Measurements from ENCODE around the gene CHRDL1. TPM values are rescaled to one million over a fixed set of nuclear protein-coding genes. Genes with fewer than 3 reads are reported as not detected.

CHRDL1 gene
- polyA plus RNA-seq, 1 of the 3 experiments (the other 2 are of a cell fraction): 0.64 TPM

GRCh38 chrX:110746014-110746413, 49.6 kb downstream of the CHRDL1 start (continued):
- no peak for TF ChIP-seq RAD21 (IDR thresholded peaks at IDR 0.05; ENCODE audit: low read length)
- TF ChIP-seq NFIC (IDR thresholded peaks at IDR 0.05; ENCODE audit: borderline replicate concordance): no peak
- no peak for TF ChIP-seq USF2 (IDR thresholded peaks at IDR 0.05; ENCODE audit: borderline replicate concordance, low read depth, low read length)
- no peak for TF ChIP-seq RCOR1 (IDR thresholded peaks at IDR 0.05; ENCODE audit: low read length)
- TF ChIP-seq FOXJ3 (CRISPR knock-in tag; IDR thresholded peaks at IDR 0.05): no peak
- TF ChIP-seq SMC3 (IDR thresholded peaks at IDR 0.05; ENCODE audit: low read depth, low read length): no peak
- no peak for TF ChIP-seq TCF12 (IDR thresholded peaks at IDR 0.05)
- no peak for TF ChIP-seq RXRA (IDR thresholded peaks at IDR 0.05; ENCODE audit: borderline replicate concordance, low read depth)
- no peak for TF ChIP-seq ELF1 (IDR thresholded peaks at IDR 0.05)

GRCh38 chrX:110745288-110745687, 50.3 kb downstream of the CHRDL1 start:
- Histone ChIP-seq H3K9me2 (no peaks in the 10 kb centered on the region), H4K20me1 (ENCODE audit: insufficient read depth) (no peaks in the 10 kb centered on the region), H2AFZ (ENCODE audit: low read depth) (no peak overlapping the region), H3K9me3 (no peaks in the 10 kb centered on the region), H3K4me2 (no peak overlapping the region), H3K79me2 (ENCODE audit: insufficient read depth) (no peaks in the 10 kb centered on the region), H3F3A (replicated peaks; ENCODE audit: insufficient read depth) (no peaks in the 10 kb centered on the region), H3K4me3 (ENCODE audit: low read depth in 2 of 2, low read length in 1 of 2) (no peak overlapping the region), H3K27me3 (ENCODE audit: insufficient read depth) (no peaks in the 10 kb centered on the region; the same call in 1 of the 2 replicates), H3K9ac (no peak overlapping the region), H3K36me3 (replicated peaks in 1 of 2; ENCODE audit: control insufficient read depth in 1 of 2, insufficient read depth in 2 of 2, low read length in 1 of 2) (no peaks in the 10 kb centered on the region), H3K27ac (ENCODE audit: low read depth in 2 of 2, low read length in 1 of 2) (no peak overlapping the region), H3K4me1 (ENCODE audit: control insufficient read depth in 1 of 2, insufficient read depth in 2 of 2, low read depth in 1 of 2, low read length in 1 of 2) (no peaks in the 10 kb centered on the region; a peak in 1 of 4 replicates)
- no peak for TF ChIP-seq FOSL2 (IDR thresholded peaks at IDR 0.05; ENCODE audit: borderline replicate concordance, low read depth)
- no peak for TF ChIP-seq SIN3A (IDR thresholded peaks at IDR 0.05; ENCODE audit: borderline replicate concordance, low read depth, low read length)
- TF ChIP-seq SMC3 (IDR thresholded peaks at IDR 0.05; ENCODE audit: low read depth, low read length): no peak
- TF ChIP-seq FOXM1 (IDR thresholded peaks at IDR 0.05; ENCODE audit: low read depth): no peak
- no peak for TF ChIP-seq ELF1 (IDR thresholded peaks at IDR 0.05)
- CTCF ChIA-PET: no interaction called here
- DNase-seq: no peak
- 30% methylated on average over 2 of the region's 2 CpGs for WGBS (ENCODE audit: low lambda C conversion rate)
- POLR2A ChIA-PET: no interaction called here

- H3K36me3 ChIP-seq (replicated peaks in 1 of 2; ENCODE audit: control insufficient read depth in 1 of 2, insufficient read depth in 2 of 2, low read length in 1 of 2): no peaks in the 10 kb centered on the region
- H3K4me3 ChIP-seq (ENCODE audit: low read depth in 2 of 2, low read length in 1 of 2): no peak overlapping the region
- H3K4me1 ChIP-seq (ENCODE audit: control insufficient read depth in 1 of 2, insufficient read depth in 2 of 2, low read depth in 1 of 2, low read length in 1 of 2): no peaks in the 10 kb centered on the region; a peak in 1 of 4 replicates
- H3K9me3 ChIP-seq: no peaks in the 10 kb centered on the region
- no peaks in the 10 kb centered on the region for H3K79me2 ChIP-seq (ENCODE audit: insufficient read depth)
- POLR2A ChIA-PET: no interaction called here
- no peak overlapping the region for H3K27ac ChIP-seq (ENCODE audit: low read depth in 2 of 2, low read length in 1 of 2)
- H4K20me1 ChIP-seq (ENCODE audit: insufficient read depth): no peaks in the 10 kb centered on the region
- no peaks in the 10 kb centered on the region; the same call in 1 of the 2 replicates for H3K27me3 ChIP-seq (ENCODE audit: insufficient read depth)
- no peak overlapping the region for H3K4me2 ChIP-seq
- WGBS (ENCODE audit: low lambda C conversion rate): 18% methylated on average over 5 of the region's 5 CpGs
- no peaks in the 10 kb centered on the region for H3K9me2 ChIP-seq
- CTCF ChIA-PET: no interaction called here
- no peak for DNase-seq
- no peaks in the 10 kb centered on the region for H3F3A ChIP-seq (replicated peaks; ENCODE audit: insufficient read depth)
- H2AFZ ChIP-seq (ENCODE audit: low read depth): no peak overlapping the region
- no peak overlapping the region for H3K9ac ChIP-seq
- TF ChIP-seq EZH2phosphoT487 (IDR thresholded peaks at IDR 0.05; ENCODE audit: borderline replicate concordance, low read depth) (no peak), FOXM1 (IDR thresholded peaks at IDR 0.05; ENCODE audit: low read depth) (no peak), MXI1 (IDR thresholded peaks at IDR 0.05; ENCODE audit: low read depth, low read length) (no peak), CTCF (IDR thresholded peaks at IDR 0.05) (no peak), RAD21 (IDR thresholded peaks at IDR 0.05; ENCODE audit: low read length) (no peak), SMC3 (IDR thresholded peaks at IDR 0.05; ENCODE audit: low read depth, low read length) (no peak), POLR2AphosphoS5 (IDR thresholded peaks at IDR 0.05; ENCODE audit: low read depth, low read length) (no peak), GATA2 (CRISPR knock-in tag; IDR thresholded peaks at IDR 0.05) (no peak), RXRA (IDR thresholded peaks at IDR 0.05; ENCODE audit: borderline replicate concordance, low read depth) (no peak), USF1 (IDR thresholded peaks at IDR 0.05; ENCODE audit: borderline replicate concordance, low read depth) (no peak), USF2 (IDR thresholded peaks at IDR 0.05; ENCODE audit: borderline replicate concordance, low read depth, low read length) (no peak), TAF1 (IDR thresholded peaks at IDR 0.05; ENCODE audit: borderline replicate concordance, low read depth, low read length) (no peak), IRF3 (IDR thresholded peaks at IDR 0.05; ENCODE audit: low read depth, low read length) (no peak)
These were observed 51.8 kb downstream of the CHRDL1 start for GRCh38 chrX:110743679-110744340.
